Mammary epithelial cell (primary cell): Measurements from ENCODE around the gene CYRIA.

Experiments
- EZH2 ChIP-seq: IDR thresholded peaks from 2 replicates; pipeline ENCODE4 v1.6.1; 2012; ENCODE audit warnings: low read length, inconsistent platforms, borderline replicate concordance
- TF ChIP-seq, protein P1 (sequence below), 2 donors: IDR thresholded peaks in 1 of 2; conservative IDR thresholded peaks in 1 of 2; 2 replicates each; pipeline ENCODE4 v1.5.1; 2011 to 2012; ENCODE audit warnings: inconsistent platforms in 2 of 2, low read length in 2 of 2, mild to moderate bottlenecking in 2 of 2, control low read depth in 1 of 2, low read depth in 1 of 2; ENCODE audit not compliant: insufficient read depth in 1 of 2; ENCODE audit errors: extremely low read depth in 1 of 2

- TF ChIP-seq, protein P1, sequence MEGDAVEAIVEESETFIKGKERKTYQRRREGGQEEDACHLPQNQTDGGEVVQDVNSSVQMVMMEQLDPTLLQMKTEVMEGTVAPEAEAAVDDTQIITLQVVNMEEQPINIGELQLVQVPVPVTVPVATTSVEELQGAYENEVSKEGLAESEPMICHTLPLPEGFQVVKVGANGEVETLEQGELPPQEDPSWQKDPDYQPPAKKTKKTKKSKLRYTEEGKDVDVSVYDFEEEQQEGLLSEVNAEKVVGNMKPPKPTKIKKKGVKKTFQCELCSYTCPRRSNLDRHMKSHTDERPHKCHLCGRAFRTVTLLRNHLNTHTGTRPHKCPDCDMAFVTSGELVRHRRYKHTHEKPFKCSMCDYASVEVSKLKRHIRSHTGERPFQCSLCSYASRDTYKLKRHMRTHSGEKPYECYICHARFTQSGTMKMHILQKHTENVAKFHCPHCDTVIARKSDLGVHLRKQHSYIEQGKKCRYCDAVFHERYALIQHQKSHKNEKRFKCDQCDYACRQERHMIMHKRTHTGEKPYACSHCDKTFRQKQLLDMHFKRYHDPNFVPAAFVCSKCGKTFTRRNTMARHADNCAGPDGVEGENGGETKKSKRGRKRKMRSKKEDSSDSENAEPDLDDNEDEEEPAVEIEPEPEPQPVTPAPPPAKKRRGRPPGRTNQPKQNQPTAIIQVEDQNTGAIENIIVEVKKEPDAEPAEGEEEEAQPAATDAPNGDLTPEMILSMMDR (conservative IDR thresholded peaks at IDR 0.05 in 1 of 2, IDR thresholded peaks at IDR 0.05 in 1 of 2; ENCODE audit: extremely low read depth in 1 of 2, insufficient read depth in 1 of 2, low read depth in 1 of 2, low read length in 2 of 2) = no peak
- TF ChIP-seq EZH2 = no peak
These were observed 25.6 kb upstream of the CYRIA start for GRCh38 chr2:16691261-16691660.
